GM21737 (cell line): ENCODE results near the gene MLLT10.
"Not testable (repeated sequence)": the region's sequence is repeated elsewhere in the genome, so short reads cannot be mapped to it uniquely, and the experiment has no call there.

ENCODE experiments used
- ATAC-seq: cut with Tn5 transposase; IDR thresholded peaks from one replicate; pipeline ENCODE4 v1.9.1; 2021; ENCODE audit warnings: mild to moderate bottlenecking, moderate library complexity; ENCODE audit not compliant: unreplicated experiment

Gene MLLT10

DNA sequence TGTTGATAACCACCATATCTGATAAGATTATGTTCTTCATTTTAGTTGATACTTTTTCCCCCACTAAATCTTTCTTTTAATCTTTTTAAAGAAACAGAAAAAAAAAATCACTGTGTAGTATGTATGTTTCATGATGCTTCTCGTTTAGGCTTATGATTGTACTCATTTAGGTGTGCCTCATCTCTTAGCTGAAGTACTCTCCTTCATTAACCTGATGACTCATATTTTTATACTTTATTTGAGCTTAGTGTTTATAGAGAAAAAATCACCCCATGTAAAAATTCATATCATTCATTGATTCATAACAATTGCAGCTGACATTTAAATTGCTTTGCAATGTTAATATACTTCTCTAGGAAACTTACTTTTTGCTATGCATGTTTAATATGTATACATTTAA is 158.9 kb downstream of the MLLT10 start:
- no peak for ATAC-seq

DNA sequence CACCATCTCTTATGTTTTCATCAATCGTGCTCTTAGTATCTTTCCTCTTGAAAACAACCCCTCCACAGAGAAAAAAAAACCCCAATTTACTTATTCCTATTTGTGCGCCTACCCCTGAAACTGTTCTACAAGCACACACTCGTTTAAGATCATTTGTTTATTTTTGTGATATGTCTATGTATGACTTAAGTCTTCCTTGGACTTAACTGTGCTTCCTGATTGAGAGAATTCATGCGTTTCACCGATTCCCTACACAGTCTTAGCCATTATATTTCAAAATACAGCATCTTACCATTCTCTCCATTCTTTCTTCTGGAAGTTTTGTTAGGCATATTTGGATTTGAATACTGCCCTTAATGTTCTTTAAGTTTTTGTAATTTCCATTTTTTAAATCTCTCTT is 159.4 kb downstream of the MLLT10 start:
- ATAC-seq, result no peak

DNA sequence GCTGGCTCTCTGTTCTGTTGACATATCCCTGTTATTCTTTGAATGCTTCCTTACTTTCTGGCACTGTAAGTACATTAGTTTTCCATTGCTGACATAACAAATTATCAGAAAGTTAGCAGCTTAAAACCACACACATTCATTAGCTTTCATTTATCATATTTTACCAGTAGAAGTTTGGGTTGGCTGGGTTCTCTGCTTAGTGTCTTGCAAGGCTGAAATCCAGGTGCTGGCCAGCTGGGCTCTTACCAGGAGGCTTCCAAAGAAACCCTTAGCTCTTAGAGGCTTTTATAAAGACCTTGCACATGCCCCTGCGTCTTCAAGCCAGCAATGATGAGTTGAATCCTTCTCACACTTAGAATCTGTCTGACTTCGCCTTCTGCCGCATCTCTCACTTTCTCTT is 160.6 kb downstream of the MLLT10 start:
- no peak for ATAC-seq

DNA sequence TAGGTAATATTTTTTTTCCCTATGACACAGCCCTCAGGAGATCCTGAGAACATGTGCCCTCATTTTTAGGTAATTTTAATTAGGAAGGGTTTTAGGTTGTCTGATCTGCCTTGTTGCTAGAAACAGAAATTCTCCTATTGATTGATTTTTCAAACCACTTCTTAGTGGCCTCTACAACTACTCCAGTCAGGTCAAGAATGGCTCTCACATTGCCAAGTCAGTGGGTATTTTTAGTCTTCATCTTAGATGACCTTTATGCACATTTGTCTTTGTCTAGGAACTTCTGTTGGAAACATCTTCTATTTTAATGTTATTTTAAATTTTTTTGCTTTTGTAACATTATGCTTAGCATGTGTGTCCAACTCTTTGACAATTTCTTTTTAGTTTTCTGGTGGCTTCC is 162.3 kb downstream of the MLLT10 start:
- no peak for ATAC-seq

DNA sequence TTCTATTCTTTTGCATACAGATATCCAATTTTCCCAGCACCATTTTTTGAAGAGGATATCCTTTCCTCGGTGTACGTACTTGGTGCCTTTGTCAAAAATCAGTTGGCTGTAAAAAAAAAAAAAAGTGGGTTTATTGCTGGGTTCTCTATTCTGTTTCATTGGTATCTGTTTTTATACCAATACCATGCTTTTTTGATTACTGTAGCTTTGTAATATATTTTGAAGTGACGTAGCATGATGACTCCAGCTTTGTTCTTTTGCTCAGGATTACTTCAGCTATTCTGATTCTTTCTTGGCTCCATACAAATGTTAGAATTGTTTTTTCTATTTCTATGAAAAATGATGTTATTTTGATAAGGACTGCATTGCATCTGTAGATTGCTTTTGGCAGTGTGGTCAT is 165.5 kb downstream of the MLLT10 start:
- ATAC-seq, result no peak

DNA sequence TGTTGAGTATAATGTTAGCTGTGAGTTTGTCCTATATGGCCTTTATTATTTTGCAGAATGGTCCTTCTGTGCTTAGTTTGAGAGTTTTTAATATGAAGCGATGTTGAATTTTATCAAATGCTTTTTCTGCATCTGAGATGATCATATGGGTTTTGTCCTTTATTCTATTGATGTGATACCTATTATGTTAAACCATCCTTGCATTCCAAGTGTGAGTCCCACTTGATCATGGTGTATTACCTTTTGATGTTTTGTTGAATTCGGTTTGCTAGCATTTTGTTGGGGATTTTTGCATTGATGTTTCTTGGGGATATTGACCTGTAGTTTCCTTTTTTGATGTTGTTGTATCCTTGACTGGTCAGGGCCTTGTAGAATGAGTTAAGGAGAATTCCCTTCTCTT is 166.4 kb downstream of the MLLT10 start:
- ATAC-seq, result no peak

DNA sequence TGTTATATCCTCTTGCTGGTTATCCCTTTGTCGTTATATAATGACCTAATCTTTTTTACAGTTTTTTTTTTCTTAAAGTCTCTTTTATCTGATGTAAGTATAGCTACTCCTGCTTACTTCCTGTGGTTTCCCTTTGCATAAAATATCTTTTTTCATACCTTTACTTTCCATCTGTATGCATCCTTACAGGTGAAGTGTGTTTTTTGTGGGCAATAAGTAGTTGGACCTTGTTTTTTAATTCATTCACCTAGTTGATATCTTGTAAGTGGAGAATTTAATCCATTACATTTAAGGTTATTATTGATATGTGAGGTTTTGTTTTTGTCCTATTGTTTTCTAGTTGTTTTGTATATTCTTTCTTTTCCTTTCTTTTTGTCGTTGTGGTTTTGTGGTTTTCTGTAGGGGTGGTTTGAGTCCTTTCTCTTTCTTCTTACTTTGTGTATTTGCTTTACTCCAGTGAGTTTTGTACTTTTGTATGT is 168.6 kb downstream of the MLLT10 start:
- ATAC-seq, result peak; percentile 63

DNA sequence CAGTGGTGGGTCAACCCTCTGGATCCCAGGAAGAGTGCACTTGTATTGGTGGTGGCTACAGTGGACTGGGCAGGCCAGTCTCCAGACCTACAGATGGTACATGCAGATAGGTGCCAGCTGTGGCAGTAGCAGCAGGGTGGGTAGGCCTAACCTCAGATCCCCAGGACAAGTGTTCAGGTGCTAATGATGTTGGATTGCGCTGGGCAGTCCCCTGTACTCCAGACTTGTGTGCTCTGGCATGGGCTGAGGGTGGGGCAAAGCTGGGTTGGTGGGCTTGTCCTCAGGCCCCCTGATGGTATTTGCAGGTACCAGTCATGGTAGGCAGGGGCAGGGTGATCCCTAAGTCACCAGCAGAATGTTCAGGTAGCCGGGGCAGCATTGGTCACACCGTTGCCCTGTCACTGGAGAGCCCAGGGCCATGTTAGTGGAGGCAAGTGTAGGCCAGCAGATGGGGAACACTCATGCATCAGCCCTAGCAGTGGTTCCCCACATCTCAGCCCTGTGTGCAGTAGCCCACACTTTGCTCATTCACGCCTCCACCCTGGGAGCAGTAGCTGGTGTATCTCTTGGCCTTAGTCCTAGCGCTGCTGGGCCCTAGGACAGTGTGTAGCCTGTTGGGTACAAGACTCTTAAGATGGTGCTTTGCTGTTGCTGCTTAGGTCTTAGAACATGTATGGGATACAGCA is 171.3 kb downstream of the MLLT10 start:
- ATAC-seq, result no peak

DNA sequence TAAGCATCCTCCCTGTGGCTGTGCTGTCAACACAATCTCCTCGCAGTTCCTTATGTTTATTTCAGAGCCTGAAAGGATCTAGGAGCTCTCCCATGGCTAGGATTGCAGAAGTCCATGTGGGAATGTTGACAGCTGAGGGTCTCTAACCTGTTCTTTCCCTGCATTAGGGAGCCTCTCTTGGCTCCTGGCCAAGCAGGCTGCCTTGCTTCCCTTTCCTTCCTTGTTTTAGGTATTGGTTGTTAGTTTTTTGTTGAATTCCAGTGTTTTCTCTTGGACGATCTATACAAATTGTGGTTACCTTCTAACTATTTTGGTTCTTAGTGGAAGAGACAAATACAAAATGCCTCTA is 171.8 kb downstream of the MLLT10 start:
- ATAC-seq, result no peak

DNA sequence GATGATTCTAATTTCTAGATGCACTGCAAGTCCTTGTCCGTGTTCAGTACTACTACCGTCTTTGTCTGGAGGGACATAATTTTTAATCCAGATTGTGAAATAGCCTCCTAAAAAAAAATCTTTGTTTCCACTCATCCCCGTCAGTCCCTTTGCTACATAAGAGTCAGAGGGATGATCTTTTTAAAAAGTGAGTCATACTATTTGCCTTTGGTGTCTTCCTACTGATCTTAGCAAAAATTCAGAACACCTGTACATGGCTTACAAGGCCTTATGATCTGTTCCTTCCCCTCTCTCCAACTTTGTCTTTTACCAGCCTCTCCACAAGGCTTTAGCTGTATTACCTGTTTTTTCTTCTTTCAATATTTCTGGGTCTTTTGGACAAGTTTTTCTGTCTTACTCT is 173.5 kb downstream of the MLLT10 start:
- no peak for ATAC-seq

DNA sequence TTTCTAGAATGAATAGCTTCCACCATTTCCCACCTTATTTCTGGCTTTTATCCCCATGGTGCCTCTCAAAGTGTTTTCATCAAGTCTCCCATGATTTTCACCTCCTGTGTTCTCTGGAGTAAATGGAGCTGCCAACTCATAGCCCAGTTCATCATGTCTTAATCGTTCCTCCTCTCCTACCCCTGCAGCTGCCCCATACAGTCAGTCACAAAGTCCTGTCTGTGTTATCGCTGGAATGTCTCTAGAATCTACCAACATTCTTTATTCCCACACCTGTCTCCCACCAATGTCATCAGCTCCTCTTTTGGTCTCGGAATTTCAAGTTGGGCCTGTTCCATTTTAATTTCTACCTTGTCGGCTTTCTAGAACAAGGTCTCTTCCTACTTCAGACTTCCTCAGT is 178.9 kb downstream of the MLLT10 start:
- no peak for ATAC-seq

DNA sequence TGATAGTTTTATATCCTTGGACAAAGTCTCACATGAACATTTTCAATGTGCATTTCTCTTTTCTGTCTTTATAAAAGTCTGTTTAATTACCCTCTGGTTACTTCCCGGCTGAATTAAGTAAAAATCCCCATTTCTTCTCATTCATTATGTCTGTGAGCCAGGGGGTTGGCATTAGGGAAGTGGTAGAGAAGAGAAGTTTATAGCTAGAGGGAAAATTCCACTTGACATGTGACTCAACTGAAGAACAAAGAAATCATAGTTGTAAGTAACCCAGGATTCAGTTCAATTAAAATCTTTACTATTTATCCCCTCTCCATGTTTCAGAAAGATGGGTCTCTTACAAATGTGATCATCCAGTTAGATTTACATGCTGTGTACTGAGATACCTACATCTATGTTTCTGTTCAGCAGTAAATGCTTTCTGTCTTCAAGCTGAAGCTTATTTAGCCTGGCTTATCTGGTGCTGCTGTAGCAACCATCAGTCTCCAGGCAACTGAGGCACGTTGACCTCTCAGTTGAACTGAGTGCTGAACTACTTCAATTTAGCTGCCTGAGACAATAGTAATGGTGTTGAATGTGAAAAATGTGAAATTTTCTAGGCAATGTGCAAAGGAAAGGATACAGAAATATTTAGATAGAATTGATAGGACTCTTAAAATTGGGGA is 181.6 kb downstream of the MLLT10 start:
- ATAC-seq, result no peak

DNA sequence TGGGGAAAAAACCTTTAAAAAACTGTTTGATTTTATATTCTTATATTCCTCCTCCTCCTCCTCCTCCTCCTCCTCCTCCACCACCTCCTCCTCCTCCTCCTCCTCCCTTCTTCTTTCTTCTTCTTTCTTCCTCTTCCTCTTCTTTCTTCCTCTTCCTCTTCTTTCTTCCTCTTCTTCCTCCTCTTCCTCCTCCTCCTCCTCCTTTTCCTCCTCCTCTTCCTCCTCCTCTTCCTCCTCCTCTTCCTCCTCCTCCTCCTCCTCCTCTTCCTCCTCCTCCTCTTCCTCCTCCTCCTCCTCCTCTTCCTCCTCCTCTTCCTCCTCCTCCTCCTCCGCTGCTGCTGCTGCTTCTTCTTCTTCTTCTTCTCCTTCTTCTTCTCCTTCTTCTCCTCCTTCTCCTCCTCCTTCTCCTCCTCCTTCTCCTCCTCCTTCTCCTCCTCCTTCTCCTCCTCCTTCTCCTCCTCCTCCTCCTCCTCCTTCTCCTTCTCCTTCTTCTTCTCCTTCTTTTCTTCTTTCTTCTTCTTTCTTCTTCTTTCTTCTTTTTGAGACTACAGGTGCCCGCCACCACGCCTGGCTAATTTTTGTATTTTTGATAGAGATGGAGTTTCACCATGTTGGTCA is 183.5 kb downstream of the MLLT10 start:
- not testable (repeated sequence) for ATAC-seq

DNA sequence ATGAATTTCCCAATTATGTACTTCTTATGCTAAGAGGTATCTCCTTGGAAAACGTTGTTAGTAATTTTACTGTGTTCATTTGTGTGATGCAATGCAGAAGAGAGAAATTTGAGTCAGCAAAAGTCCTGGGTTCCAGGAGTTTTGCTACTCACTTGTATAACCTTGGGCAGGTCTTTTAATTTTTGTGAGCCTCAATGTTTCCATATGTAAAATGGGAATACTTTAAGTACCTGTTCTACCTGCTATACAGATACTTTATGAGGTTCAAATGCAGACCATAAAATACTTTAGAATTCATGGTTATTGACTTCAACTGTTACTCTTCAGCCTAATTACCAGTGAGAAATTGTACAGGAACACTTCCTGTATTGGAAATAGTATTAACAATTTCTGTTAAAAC is 185.5 kb downstream of the MLLT10 start:
- ATAC-seq, result no peak

DNA sequence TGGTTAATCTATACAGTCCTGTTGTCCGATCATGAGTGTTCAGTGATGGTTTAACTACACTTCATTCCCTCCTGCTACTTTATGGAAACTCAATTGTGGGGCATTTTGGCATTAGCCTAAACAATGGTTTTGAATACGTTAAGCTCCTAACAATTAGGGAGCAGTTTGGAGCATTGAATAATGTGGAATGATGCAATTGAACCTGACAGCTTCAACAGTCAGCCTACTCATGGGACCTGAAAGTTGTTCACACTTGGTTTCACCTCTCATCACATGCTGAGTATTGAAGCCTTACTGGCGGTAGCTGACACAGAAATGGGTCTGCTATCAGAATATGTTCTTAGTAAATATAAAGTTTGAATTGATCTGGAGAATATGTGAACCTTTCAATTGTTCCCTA is 186.1 kb downstream of the MLLT10 start:
- ATAC-seq, result no peak

DNA sequence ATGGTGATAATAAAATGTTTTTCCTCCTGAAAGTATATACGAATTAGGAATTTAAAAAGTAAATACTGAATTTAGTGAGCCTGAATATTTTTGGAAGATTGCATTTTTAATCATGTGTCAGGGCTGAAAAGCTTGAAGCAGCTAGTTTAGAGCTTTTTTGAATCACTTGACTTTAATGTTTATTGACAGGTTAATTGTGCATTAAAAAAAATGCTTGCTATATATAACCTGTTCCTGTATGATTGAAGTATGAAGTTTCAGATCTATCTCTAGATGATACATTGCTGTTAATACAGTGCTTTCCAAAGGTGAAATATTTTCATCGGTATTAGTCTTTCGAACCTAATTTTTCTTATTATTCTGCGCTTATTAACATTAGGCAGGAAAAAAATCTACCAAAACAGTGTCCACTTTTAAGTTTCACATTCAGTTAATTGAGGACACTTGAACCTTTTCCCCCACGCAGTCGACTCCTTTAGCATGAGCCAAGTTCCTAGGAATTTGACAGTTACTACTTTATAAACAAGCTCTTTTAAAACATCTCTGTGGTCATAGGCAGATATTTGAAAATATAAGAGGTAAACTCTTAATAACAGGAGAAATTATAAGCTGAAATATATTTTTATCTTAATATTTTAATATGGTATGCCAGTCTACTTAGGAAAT is 187.1 kb downstream of the MLLT10 start:
- no peak for ATAC-seq

DNA sequence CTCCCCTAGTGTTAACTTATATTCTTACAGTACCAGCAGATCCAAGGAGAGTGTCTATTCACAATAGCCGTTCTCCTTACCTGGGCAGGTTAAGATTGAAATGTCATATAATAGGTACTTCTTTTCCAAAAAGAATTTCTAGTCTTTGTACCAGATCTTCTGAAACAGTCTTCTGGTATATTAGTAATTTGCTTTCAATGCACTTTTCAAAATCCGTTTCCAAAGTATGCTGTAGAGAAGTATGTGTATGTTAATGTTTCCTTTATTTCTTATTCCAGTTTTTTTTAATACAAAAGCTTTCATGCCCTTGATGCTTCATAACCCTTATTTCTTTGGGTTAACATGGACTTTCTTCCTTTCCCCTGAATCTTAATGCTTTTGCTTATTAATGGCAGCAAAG is 188.2 kb downstream of the MLLT10 start:
- no peak for ATAC-seq

DNA sequence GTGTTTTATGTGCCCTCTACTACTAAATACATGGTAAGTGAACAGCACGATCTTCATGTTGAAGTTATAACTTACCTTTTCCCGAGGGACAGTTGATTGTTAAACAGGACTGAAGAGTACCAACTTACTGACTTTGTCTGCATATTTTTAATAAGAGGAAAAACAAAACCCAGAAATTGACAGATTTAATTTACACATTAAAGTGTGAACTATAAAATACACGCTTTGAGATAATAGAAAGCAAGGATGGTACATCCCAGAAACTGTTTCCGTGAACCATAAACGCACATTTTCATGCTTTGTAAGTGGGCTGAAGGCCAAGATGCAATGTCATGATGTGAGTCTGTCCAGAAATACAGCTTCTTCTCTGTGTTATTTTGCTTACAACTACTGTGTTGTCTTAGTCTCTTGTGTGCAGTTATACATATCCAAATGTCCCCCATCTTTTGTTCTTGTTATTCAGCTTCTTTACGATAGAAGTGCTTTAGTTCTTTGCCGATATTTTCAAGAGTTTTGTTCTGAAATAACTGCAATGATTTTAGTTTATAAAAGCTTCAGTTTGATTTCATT is 190.1 kb downstream of the MLLT10 start:
- no peak for ATAC-seq

DNA sequence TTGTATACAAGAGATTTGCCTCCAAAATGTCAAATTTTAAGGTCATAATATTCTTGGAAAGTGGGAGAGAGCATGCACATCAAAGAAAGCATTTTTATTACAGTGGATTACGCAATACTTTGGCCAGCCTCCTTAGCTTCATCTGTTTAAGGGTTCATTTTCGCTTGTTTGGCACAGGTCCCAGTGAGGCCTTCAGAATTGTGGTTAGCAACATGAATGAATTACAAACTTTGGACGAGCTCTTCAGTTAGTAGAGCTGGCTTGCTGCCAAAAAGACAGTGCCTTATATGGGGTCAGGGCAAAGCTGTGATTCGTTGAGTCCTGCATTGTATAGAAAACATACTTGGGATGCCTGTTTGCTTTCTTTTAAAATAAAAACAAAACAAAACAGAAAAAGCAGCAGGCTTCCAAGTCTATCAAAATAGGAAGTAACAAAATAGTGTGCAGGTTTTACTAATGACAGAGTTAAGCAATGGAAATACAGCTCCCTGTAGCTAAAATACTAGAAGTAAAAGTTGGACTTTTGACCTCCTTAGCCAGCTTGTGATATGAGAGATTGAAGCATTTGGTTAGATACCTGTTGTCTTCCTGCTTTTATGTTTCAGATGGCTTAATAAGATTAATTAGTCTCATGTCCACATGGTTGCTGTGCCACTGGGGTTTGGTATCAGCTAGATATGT is 190.8 kb downstream of the MLLT10 start:
- ATAC-seq, result peak; percentile 87

DNA sequence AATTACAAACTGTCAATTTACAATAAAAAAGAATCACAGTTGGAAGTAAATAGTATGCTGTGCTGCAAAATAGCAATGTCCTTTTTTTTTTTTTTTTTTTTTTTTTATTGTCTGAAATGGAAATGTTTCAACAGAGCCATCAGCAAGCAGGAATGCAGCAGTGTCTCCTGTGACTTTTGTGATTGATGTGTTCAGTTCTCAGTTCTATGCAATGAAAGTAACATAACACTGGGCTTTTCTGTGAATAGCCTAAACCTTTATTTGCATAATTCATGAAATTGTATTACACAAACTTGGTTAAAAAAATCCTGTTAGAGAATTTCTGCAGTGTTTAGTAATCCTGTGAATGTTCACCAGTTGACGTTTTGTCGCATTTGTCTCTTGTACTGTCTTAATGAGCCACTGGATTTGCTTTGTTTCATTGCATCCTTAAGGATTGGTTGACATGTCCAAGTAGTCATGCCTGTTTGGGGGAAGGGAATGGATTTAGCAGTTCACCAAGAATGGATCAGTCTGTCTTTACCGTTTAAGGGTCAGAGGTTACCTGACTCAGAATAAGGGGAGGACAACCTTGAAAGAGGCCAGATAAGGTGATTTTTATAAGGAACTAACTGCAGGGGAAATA is 192.7 kb downstream of the MLLT10 start:
- no peak for ATAC-seq
